ENCODE measurements around the gene FHL2. TPM values are rescaled to one million over a fixed set of nuclear protein-coding genes. Genes with fewer than 3 reads are reported as not detected.

Gene FHL2
- total and polyA plus RNA-seq, 2 of the 13 experiments (the other 11 are each of a cell fraction or from before 2014, with no cell fraction given) = 1.9 to 74.8 TPM

- peak; percentile 76 for TF ChIP-seq CSRNP1 (CRISPR knock-in tag; IDR thresholded peaks at IDR 0.05)
- no peak for TF ChIP-seq ZNF549 (CRISPR knock-in tag; IDR thresholded peaks at IDR 0.05)
- TF ChIP-seq ZNF296 (CRISPR knock-in tag; conservative IDR thresholded peaks at IDR 0.05) = no peak
- TF ChIP-seq FOXA1 (IDR thresholded peaks at IDR 0.05) = no peak
- TF ChIP-seq FOXA1 (CRISPR knock-in tag; IDR thresholded peaks at IDR 0.05) = no peak; the same call in 1 of the 2 replicates
- no peak for TF ChIP-seq LBX2 (CRISPR knock-in tag; IDR thresholded peaks at IDR 0.05; ENCODE audit: borderline replicate concordance)
- TF ChIP-seq PBX2 (CRISPR knock-in tag; IDR thresholded peaks at IDR 0.05) = no peak
- no peak for TF ChIP-seq ZKSCAN8 (CRISPR knock-in tag; IDR thresholded peaks at IDR 0.05; ENCODE audit: borderline replicate concordance)
- TF ChIP-seq CENPBD1 (CRISPR knock-in tag; IDR thresholded peaks at IDR 0.05; ENCODE audit: borderline replicate concordance, low read depth) = no peak
- TF ChIP-seq ZXDC (CRISPR knock-in tag; IDR thresholded peaks at IDR 0.05) = peak; percentile 79; the same call in 1 of the 2 replicates
- no peak; the same call in 1 of the 2 replicates for TF ChIP-seq HBP1 (CRISPR knock-in tag; IDR thresholded peaks at IDR 0.05; ENCODE audit: low read depth)
- TF ChIP-seq ZFP1 (CRISPR knock-in tag; IDR thresholded peaks at IDR 0.05) = peak; percentile 88; the same call in 1 of the 2 replicates
- TF ChIP-seq MXI1 (IDR thresholded peaks at IDR 0.05; ENCODE audit: borderline replicate concordance, low read depth, low read length) = peak; percentile 79; the same call in 1 of the 3 replicates
- peak; percentile 85 for TF ChIP-seq ELF1 (CRISPR knock-in tag; IDR thresholded peaks at IDR 0.05)
- TF ChIP-seq ZNF709 (CRISPR knock-in tag; IDR thresholded peaks at IDR 0.05) = no peak
- TF ChIP-seq PRPF4 (IDR thresholded peaks at IDR 0.05; ENCODE audit: low read depth, low read length, poor library complexity, severe bottlenecking) = no peak
- peak; percentile 40; the same call in 1 of the 2 replicates for TF ChIP-seq FOXP4 (CRISPR knock-in tag; IDR thresholded peaks at IDR 0.05)
- no peak for TF ChIP-seq EED (CRISPR knock-in tag; IDR thresholded peaks at IDR 0.05)
- TF ChIP-seq HNRNPLL (IDR thresholded peaks at IDR 0.05; ENCODE audit: low read depth, low read length, poor library complexity, severe bottlenecking) = peak; percentile 61
Observed at GRCh38 chr2:105337122-105338019, 61.5 kb downstream of the FHL2 start, which contains the start of gene C2orf49 (continued).

Data from HepG2 (cell line).